Rectal smooth muscle tissue (tissue), 1 donor: ENCODE measurements around the gene ABHD15.
A peak's percentile ranks its signal among the peaks of the same experiment; 100 is the strongest.

Source experiments
- H3K27ac ChIP-seq: one replicate; pipeline ENCODE4 v1.7.0; 2013; ENCODE audit warnings: low read depth, low read length, inconsistent platforms
- H3K27me3 ChIP-seq: one replicate; pipeline ENCODE4 v1.7.0; 2013; ENCODE audit warnings: low read length; ENCODE audit not compliant: control insufficient read depth, insufficient read depth
- H3K36me3 ChIP-seq: one replicate; pipeline ENCODE4 v1.7.0; 2013; ENCODE audit warnings: low read length; ENCODE audit not compliant: control insufficient read depth, insufficient read depth
- H3K4me1 ChIP-seq: one replicate; pipeline ENCODE4 v1.7.0; 2013; ENCODE audit warnings: low read length; ENCODE audit not compliant: control insufficient read depth, insufficient read depth
- H3K4me3 ChIP-seq: one replicate; pipeline ENCODE4 v1.7.0; 2013; ENCODE audit warnings: low read length
- H3K9ac ChIP-seq: one replicate; pipeline ENCODE4 v1.7.0; 2013; ENCODE audit warnings: low read length

The ABHD15 gene

GRCh38 chr17:29566473-29567303 is at the start of gene ABHD15:
TSS of gene ABHD15 (minus strand) at chr17:29567037. CDS start at chr17:29566966, 71 bp downstream.
- Histone ChIP-seq H3K27me3 (no peaks in the 10 kb centered on the region), H3K36me3 (peaks cover 8% of the 10 kb centered on the region), H3K4me3 (peak within 1 kb of the TSS; percentile 88), H3K27ac (peak within 1 kb of the TSS; percentile 70), H3K9ac (peak within 1 kb of the TSS; percentile 58), H3K4me1 (peaks cover 9% of the 10 kb centered on the region)

GRCh38 chr17:29615492-29616299 is 48.9 kb upstream of the ABHD15 start:
- Histone ChIP-seq H3K36me3 (no peaks in the 10 kb centered on the region), H3K9ac (no peak overlapping the region), H3K27me3 (no peaks in the 10 kb centered on the region), H3K4me1 (peaks cover 23% of the 10 kb centered on the region), H3K27ac (peak overlapping the region; percentile 76), H3K4me3 (peak overlapping the region; percentile 66)

- Histone ChIP-seq H3K27me3 (no peaks in the 10 kb centered on the region), H3K27ac (no peak overlapping the region), H3K9ac (no peak overlapping the region), H3K4me1 (peaks cover 23% of the 10 kb centered on the region), H3K36me3 (no peaks in the 10 kb centered on the region), H3K4me3 (peak overlapping the region; percentile 66)
Observed at GRCh38 chr17:29615048-29615385, 48.2 kb upstream of the ABHD15 start.

GRCh38 chr17:29614349-29615047 is 47.7 kb upstream of the ABHD15 start:
- no peaks in the 10 kb centered on the region for H3K36me3 ChIP-seq
- no peak overlapping the region for H3K9ac ChIP-seq
- peak overlapping the region; percentile 2 for H3K4me3 ChIP-seq
- H3K27me3 ChIP-seq = no peaks in the 10 kb centered on the region
- H3K27ac ChIP-seq = no peak overlapping the region
- H3K4me1 ChIP-seq = peaks cover 23% of the 10 kb centered on the region

GRCh38 chr17:29613856-29614255 is 47.0 kb upstream of the ABHD15 start:
- Histone ChIP-seq H3K27me3 (no peaks in the 10 kb centered on the region), H3K27ac (no peak overlapping the region), H3K36me3 (no peaks in the 10 kb centered on the region), H3K4me1 (peaks cover 23% of the 10 kb centered on the region), H3K9ac (no peak overlapping the region), H3K4me3 (peak overlapping the region; percentile 34)

- Histone ChIP-seq H3K4me1 (peaks cover 23% of the 10 kb centered on the region), H3K36me3 (no peaks in the 10 kb centered on the region), H3K4me3 (peak overlapping the region; percentile 34), H3K27ac (no peak overlapping the region), H3K9ac (no peak overlapping the region), H3K27me3 (no peaks in the 10 kb centered on the region)
Observed at GRCh38 chr17:29613352-29613837, 46.6 kb upstream of the ABHD15 start.

- no peaks in the 10 kb centered on the region for H3K36me3 ChIP-seq
- peaks cover 21% of the 10 kb centered on the region for H3K4me1 ChIP-seq
- no peak overlapping the region for H3K27ac ChIP-seq
- H3K27me3 ChIP-seq = no peaks in the 10 kb centered on the region
- H3K4me3 ChIP-seq = no peak overlapping the region
- H3K9ac ChIP-seq = no peak overlapping the region
Observed at GRCh38 chr17:29612404-29613280, 45.8 kb upstream of the ABHD15 start.

- no peak overlapping the region for H3K27ac ChIP-seq
Observed at GRCh38 chr17:29612094-29612403, 45.2 kb upstream of the ABHD15 start.

GRCh38 chr17:29611351-29612093 is 44.7 kb upstream of the ABHD15 start:
- no peak overlapping the region for H3K27ac ChIP-seq

More at GRCh38 chr17:29612094-29612403, 45.2 kb upstream of the ABHD15 start:
- Histone ChIP-seq H3K9ac (no peak overlapping the region), H3K4me1 (peaks cover 16% of the 10 kb centered on the region), H3K36me3 (no peaks in the 10 kb centered on the region), H3K4me3 (no peak overlapping the region), H3K27me3 (no peaks in the 10 kb centered on the region)

GRCh38 chr17:29610395-29610794 is 43.6 kb upstream of the ABHD15 start:
- H3K27ac ChIP-seq = no peak overlapping the region
- no peaks in the 10 kb centered on the region for H3K27me3 ChIP-seq
- H3K4me3 ChIP-seq = no peak overlapping the region
- no peaks in the 10 kb centered on the region for H3K36me3 ChIP-seq
- no peak overlapping the region for H3K9ac ChIP-seq
- peaks cover 5% of the 10 kb centered on the region for H3K4me1 ChIP-seq

More at GRCh38 chr17:29611351-29612093, 44.7 kb upstream of the ABHD15 start:
- Histone ChIP-seq H3K36me3 (no peaks in the 10 kb centered on the region), H3K27me3 (no peaks in the 10 kb centered on the region), H3K4me3 (no peak overlapping the region), H3K4me1 (peaks cover 12% of the 10 kb centered on the region), H3K9ac (no peak overlapping the region)

- H3K27ac ChIP-seq = no peak overlapping the region
- peaks cover 2% of the 10 kb centered on the region for H3K4me1 ChIP-seq
- no peak overlapping the region for H3K4me3 ChIP-seq
- H3K9ac ChIP-seq = no peak overlapping the region
- no peaks in the 10 kb centered on the region for H3K36me3 ChIP-seq
- no peaks in the 10 kb centered on the region for H3K27me3 ChIP-seq
Observed at GRCh38 chr17:29608986-29609385, 42.1 kb upstream of the ABHD15 start.
